ENCODE results near the gene B4GALNT2. TPM values are rescaled to one million over a fixed set of nuclear protein-coding genes. Genes with fewer than 3 reads are reported as not detected.

The B4GALNT2 gene
- polyA plus RNA-seq, 2 of the 4 experiments (the other 2 are of a cell fraction), result 0.36 to 0.49 TPM

DNA sequence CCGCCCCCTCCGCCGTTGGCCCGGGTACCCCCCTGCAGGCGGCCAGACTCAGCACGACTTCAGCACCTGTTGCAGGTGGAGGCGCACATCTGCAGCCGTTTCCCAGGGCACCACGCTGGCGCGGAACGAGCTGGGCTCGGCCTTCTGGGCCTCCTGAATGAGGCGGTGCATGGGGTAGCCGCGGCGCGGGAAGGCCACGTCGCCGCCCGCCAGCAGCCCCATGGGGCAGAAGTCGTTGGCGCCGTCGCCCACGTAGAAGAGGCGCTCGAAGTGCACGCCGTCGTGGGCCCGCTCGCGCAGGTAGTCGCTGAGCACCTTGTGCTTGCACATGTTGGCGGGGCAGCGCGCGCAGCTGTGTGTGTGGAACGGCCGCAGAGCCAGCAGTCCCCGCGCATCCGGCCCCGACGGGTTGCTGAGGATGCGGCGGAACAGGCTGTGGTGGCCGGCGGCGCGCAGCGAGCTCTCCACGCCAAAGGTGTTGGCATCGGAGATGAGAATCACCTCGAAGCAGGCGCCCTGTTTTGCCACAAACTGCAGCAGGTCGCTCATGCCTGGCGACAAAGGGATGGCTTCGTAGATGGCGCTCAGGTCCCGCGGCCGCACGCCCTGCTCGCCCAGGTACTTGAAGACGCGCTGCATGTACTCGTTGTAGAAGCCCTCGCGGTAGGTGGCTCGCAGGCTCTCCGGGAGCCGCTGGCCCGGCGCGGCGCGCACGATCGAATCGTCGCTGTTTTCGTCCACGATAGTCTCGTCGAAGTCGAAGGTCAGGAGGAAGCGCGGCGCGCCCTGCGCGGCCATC lies 91.8 kb downstream of the B4GALNT2 start:
- Histone ChIP-seq H3K4me1 (peaks cover 11% of the 10 kb centered on the region), H3K4me2 (no peak overlapping the region), H3K27ac (no peak overlapping the region), H3K9me3 (no peaks in the 10 kb centered on the region), H3K4me3 (no peak overlapping the region)
- TF ChIP-seq RARB (CRISPR knock-in tag; IDR thresholded peaks at IDR 0.05) (no peak), JUNB (IDR thresholded peaks at IDR 0.05) (no peak), POLR2A (IDR thresholded peaks at IDR 0.05; ENCODE audit: low read length) (no peak), EP300 (IDR thresholded peaks at IDR 0.05) (no peak), RNF2 (IDR thresholded peaks at IDR 0.05; ENCODE audit: borderline replicate concordance, low read depth) (no peak), MYC (IDR thresholded peaks at IDR 0.05; ENCODE audit: borderline replicate concordance, low read length) (no peak), TFCP2L1 (CRISPR knock-in tag; IDR thresholded peaks at IDR 0.05) (no peak), SMC3 (IDR thresholded peaks at IDR 0.05) (no peak), HOXB13 (CRISPR knock-in tag; IDR thresholded peaks at IDR 0.05; ENCODE audit: low read depth) (no peak), CEBPB (IDR thresholded peaks at IDR 0.05) (no peak)
- TF ChIP-seq, protein P1, sequence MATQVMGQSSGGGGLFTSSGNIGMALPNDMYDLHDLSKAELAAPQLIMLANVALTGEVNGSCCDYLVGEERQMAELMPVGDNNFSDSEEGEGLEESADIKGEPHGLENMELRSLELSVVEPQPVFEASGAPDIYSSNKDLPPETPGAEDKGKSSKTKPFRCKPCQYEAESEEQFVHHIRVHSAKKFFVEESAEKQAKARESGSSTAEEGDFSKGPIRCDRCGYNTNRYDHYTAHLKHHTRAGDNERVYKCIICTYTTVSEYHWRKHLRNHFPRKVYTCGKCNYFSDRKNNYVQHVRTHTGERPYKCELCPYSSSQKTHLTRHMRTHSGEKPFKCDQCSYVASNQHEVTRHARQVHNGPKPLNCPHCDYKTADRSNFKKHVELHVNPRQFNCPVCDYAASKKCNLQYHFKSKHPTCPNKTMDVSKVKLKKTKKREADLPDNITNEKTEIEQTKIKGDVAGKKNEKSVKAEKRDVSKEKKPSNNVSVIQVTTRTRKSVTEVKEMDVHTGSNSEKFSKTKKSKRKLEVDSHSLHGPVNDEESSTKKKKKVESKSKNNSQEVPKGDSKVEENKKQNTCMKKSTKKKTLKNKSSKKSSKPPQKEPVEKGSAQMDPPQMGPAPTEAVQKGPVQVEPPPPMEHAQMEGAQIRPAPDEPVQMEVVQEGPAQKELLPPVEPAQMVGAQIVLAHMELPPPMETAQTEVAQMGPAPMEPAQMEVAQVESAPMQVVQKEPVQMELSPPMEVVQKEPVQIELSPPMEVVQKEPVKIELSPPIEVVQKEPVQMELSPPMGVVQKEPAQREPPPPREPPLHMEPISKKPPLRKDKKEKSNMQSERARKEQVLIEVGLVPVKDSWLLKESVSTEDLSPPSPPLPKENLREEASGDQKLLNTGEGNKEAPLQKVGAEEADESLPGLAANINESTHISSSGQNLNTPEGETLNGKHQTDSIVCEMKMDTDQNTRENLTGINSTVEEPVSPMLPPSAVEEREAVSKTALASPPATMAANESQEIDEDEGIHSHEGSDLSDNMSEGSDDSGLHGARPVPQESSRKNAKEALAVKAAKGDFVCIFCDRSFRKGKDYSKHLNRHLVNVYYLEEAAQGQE (IDR thresholded peaks at IDR 0.05), result no peak
- TF ChIP-seq, protein P2, sequence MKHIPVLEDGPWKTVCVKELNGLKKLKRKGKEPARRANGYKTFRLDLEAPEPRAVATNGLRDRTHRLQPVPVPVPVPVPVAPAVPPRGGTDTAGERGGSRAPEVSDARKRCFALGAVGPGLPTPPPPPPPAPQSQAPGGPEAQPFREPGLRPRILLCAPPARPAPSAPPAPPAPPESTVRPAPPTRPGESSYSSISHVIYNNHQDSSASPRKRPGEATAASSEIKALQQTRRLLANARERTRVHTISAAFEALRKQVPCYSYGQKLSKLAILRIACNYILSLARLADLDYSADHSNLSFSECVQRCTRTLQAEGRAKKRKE (CRISPR knock-in tag; IDR thresholded peaks at IDR 0.05; ENCODE audit: low read depth), result no peak
- TF ChIP-seq, protein P3, sequence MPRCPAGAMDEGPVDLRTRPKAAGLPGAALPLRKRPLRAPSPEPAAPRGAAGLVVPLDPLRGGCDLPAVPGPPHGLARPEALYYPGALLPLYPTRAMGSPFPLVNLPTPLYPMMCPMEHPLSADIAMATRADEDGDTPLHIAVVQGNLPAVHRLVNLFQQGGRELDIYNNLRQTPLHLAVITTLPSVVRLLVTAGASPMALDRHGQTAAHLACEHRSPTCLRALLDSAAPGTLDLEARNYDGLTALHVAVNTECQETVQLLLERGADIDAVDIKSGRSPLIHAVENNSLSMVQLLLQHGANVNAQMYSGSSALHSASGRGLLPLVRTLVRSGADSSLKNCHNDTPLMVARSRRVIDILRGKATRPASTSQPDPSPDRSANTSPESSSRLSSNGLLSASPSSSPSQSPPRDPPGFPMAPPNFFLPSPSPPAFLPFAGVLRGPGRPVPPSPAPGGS (IDR thresholded peaks at IDR 0.05), result no peak
- TF ChIP-seq, protein P4, sequence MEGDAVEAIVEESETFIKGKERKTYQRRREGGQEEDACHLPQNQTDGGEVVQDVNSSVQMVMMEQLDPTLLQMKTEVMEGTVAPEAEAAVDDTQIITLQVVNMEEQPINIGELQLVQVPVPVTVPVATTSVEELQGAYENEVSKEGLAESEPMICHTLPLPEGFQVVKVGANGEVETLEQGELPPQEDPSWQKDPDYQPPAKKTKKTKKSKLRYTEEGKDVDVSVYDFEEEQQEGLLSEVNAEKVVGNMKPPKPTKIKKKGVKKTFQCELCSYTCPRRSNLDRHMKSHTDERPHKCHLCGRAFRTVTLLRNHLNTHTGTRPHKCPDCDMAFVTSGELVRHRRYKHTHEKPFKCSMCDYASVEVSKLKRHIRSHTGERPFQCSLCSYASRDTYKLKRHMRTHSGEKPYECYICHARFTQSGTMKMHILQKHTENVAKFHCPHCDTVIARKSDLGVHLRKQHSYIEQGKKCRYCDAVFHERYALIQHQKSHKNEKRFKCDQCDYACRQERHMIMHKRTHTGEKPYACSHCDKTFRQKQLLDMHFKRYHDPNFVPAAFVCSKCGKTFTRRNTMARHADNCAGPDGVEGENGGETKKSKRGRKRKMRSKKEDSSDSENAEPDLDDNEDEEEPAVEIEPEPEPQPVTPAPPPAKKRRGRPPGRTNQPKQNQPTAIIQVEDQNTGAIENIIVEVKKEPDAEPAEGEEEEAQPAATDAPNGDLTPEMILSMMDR (IDR thresholded peaks at IDR 0.05), result no peak
- CTCF ChIA-PET, result interaction anchor here (0.8 to 12.3 kb wide), 13 partner anchors 10 to 333 kb away, joined by 3 to 224 read pairs (median 4); partner anchors contain the start of genes ABI3 and GNGT2
- no peak for ATAC-seq
- 88% methylated on average over 95 of the region's 95 CpGs for WGBS (ENCODE audit: missing lambda C conversion rate)
- no peak for FAIRE-seq
- POLR2A ChIA-PET, result no interaction called here
- no peak for DNase-seq (ENCODE audit: low read depth in 1 of 2, low spot score in 1 of 2)

DNA sequence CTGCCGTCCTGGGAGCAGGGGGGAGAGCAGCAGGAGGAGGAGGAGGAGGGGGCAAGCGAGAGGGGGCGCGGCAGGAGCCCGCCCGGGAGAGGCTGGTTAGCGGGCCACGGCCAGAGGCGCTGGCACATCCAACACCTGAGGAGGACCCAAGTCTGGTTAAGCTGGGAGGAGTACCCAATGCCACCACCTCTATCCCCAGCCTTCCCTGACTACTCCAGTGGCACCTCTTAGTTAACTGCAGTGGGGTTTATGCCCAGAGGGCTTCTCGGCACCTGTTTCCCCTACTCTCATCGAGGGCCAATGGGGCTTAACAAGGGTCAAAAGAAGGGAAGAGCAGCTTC lies 92.4 kb downstream of the B4GALNT2 start:
- no peak overlapping the region for H3K27ac ChIP-seq
- 85% methylated on average over 11 of the region's 11 CpGs for WGBS (ENCODE audit: missing lambda C conversion rate)
- DNase-seq (ENCODE audit: low read depth in 1 of 2, low spot score in 1 of 2) (no peak), ATAC-seq (no peak), FAIRE-seq (no peak)
- TF ChIP-seq, protein P5, sequence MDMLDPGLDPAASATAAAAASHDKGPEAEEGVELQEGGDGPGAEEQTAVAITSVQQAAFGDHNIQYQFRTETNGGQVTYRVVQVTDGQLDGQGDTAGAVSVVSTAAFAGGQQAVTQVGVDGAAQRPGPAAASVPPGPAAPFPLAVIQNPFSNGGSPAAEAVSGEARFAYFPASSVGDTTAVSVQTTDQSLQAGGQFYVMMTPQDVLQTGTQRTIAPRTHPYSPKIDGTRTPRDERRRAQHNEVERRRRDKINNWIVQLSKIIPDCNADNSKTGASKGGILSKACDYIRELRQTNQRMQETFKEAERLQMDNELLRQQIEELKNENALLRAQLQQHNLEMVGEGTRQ (IDR thresholded peaks at IDR 0.05), result no peak
- TF ChIP-seq, protein P6, sequence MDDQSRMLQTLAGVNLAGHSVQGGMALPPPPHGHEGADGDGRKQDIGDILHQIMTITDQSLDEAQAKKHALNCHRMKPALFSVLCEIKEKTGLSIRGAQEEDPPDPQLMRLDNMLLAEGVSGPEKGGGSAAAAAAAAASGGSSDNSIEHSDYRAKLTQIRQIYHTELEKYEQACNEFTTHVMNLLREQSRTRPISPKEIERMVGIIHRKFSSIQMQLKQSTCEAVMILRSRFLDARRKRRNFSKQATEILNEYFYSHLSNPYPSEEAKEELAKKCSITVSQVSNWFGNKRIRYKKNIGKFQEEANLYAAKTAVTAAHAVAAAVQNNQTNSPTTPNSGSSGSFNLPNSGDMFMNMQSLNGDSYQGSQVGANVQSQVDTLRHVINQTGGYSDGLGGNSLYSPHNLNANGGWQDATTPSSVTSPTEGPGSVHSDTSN (IDR thresholded peaks at IDR 0.05), result no peak
- no peak for TF ChIP-seq ESRRA (IDR thresholded peaks at IDR 0.05; ENCODE audit: borderline replicate concordance, low read length)
- CTCF ChIA-PET, result interaction anchor here (0.9 to 12.3 kb wide), 13 partner anchors 9 to 513 kb away, joined by 3 to 224 read pairs (median 4); partner anchors contain the start of genes ABI3 and GNGT2
- H3K4me2 ChIP-seq, result no peak overlapping the region
- H3K4me3 ChIP-seq, result no peak overlapping the region
- no peaks in the 10 kb centered on the region for H3K9me3 ChIP-seq
- H3K4me1 ChIP-seq, result peaks cover 14% of the 10 kb centered on the region
- POLR2A ChIA-PET, result no interaction called here

Measured in A549 (cell line).